ENCODE data around the gene ZNF579. TPM values are rescaled to one million over a fixed set of nuclear protein-coding genes. Genes with fewer than 3 reads are reported as not detected.
"Not testable (repeated sequence)": the region's sequence is repeated elsewhere in the genome, so short reads cannot be mapped to it uniquely, and the experiment has no call there.

ZNF579 gene
- total RNA-seq, 1 donor, result 4.4 TPM

DNA sequence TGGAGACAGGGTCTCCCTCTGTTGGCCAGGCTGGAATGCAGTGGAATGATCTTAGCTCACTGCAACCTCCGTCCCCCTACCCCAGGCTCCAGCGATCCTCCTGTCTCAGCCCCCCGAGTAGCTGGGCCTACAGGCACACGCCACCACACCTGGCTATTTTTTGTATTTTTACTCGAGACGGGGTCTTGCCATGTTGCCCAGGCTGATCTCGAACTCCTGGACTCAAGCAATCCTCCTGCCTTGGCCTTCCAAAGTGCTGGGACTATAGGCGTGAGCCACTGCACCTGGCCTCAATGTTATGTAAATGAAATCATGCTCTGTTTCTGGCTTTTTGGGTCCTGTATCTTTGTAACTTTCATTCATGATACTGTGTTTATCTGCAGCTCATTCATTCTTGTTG, 8.1 kb upstream of the ZNF579 start:
- no peak for DNase-seq (ENCODE audit: low read depth)
- no peak overlapping the region for H3K4me3 ChIP-seq (ENCODE audit: low read depth, low read length)
- TF ChIP-seq, protein P1, sequence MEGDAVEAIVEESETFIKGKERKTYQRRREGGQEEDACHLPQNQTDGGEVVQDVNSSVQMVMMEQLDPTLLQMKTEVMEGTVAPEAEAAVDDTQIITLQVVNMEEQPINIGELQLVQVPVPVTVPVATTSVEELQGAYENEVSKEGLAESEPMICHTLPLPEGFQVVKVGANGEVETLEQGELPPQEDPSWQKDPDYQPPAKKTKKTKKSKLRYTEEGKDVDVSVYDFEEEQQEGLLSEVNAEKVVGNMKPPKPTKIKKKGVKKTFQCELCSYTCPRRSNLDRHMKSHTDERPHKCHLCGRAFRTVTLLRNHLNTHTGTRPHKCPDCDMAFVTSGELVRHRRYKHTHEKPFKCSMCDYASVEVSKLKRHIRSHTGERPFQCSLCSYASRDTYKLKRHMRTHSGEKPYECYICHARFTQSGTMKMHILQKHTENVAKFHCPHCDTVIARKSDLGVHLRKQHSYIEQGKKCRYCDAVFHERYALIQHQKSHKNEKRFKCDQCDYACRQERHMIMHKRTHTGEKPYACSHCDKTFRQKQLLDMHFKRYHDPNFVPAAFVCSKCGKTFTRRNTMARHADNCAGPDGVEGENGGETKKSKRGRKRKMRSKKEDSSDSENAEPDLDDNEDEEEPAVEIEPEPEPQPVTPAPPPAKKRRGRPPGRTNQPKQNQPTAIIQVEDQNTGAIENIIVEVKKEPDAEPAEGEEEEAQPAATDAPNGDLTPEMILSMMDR (IDR thresholded peaks at IDR 0.05; ENCODE audit: insufficient read depth, low read length), result no peak

DNA sequence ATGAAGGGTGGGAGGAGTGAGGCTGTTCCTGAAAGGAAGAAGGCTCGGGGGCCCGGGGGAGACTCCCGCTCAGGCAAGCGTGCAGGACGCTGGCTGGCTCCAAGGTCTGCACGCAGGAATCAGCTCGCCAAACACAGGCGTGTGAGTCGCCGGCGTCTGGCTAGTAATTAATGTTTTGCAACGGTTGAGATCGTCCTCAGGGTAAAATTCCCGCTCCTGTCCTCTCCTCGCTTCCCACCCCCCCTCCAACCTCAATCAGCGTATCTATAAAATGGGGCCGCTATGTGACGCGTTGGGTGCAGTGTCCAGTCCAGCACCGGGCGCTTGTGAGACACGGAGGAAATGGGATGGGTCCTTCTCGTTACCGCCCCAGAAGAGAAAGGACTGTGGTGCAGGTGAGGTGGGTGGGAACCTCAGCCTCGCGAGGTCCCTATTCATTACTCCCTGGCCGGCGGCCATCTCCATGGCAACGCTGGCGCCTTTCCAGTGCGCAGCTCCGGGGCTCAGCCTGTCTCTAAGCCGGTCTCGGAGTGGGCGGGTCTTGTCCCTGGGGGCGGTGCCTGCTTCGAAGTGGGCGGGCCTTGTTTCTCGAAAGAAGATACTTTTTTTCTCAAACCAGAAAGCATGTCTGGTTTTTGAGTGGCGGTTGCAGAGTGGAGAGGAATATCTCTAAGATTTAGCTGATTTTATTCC, 6.5 kb upstream of the ZNF579 start:
- DNase-seq (ENCODE audit: low read depth), result peak; percentile 86
- H3K4me3 ChIP-seq (ENCODE audit: low read depth, low read length), result peak overlapping the region; percentile 61
- TF ChIP-seq, protein P1 (IDR thresholded peaks at IDR 0.05; ENCODE audit: insufficient read depth, low read length), result no peak

DNA sequence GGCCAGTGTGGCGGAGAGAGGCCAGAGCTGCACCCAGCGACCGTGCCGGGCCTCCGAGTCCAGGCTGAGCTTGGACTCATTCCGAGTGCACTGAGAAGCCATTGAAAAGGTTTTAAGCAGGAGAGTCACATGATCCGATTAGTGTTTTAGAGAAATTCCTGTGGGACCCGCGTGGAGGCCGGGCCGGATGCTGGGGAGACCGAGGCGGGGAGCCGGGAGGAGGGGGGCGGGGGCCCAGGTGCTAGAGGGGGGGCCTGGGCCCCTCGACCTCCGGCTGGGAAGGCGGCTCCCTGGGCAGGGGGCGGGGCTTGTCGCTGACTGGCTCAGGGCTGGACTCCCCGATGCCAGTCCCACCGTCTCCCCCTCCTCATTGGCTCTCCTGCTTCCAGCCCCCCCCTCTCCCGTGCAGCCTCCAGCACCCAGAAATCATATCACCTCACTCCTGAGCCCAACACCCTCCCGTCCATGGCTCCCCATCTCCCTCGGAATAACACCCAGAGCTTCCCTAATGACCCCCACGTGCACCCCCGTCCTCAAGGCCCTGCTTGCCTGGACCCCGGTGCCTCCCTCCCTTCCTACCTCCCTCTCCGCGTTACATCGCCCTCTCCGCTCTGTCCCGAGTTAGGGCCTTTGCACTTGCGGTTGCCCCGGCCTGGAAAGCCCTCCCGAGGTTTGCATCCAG, 5.2 kb upstream of the ZNF579 start:
- H3K4me3 ChIP-seq (ENCODE audit: low read depth, low read length), result peak overlapping the region; percentile 48
- TF ChIP-seq, protein P1 (IDR thresholded peaks at IDR 0.05; ENCODE audit: insufficient read depth, low read length), result no peak
- peak; percentile 58 for DNase-seq (ENCODE audit: low read depth)

DNA sequence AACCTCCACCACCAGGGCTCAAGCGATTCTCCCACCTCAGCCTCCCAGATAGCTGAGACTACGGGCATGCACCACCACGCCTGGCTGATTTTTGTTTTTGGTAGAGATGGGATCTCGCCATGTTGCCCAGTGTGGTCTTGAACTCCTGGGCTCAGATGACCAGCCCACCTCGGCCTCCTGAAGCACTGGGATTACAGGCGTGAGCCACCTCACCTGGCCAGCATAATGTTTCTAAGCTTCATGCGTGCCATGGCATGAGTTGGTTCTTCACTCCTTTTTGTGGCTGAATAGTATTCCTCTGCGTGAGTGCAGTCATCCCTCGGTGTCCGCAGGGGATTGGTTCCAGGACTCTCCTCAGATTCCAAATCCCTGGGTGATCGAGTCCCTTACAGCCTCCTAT, 4.2 kb upstream of the ZNF579 start:
- DNase-seq (ENCODE audit: low read depth), result no peak
- TF ChIP-seq, protein P1 (IDR thresholded peaks at IDR 0.05; ENCODE audit: insufficient read depth, low read length), result no peak
- H3K4me3 ChIP-seq (ENCODE audit: low read depth, low read length), result no peak overlapping the region

DNA sequence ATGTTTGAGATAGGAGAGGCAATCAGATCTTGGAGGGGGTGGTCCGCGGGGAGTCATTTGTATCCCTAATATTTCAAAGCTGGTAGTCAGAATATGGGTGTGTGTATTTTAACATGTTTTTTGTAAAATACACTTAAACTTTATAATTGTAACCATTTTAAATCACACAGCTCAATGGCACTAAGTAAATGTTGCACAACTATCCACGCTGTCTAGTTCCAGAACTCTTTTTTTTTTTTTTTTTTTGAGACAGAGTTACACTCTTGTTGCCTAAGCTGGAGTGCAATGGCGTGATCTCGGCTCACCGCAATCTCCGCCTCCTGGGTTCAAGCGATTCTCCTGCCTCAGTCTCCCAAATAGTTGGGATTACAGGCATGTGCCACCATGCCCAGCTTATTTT, 3.2 kb upstream of the ZNF579 start:
- not testable (repeated sequence) for H3K4me3 ChIP-seq (ENCODE audit: low read depth, low read length); DNase-seq (ENCODE audit: low read depth)

DNA sequence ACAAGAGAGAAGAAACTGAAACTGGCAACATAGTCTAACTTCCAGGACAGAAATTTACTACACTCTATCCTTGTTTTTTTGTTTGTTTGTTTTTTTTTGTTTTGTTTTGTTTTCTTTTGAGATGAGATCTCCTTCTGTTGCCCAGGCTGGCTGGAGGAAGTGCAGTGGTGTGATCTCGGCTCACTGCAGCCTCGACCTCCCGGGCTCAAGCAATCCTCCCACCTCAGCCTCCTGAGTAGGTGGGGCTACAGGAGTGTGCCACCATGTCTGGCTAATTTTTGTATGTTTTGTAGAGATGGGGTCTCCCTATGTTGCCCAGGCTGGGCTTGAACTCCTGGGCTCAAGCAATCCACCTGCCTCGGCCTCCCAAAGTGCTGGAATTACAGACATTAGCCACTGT, 1.6 kb upstream of the ZNF579 start:
- not testable (repeated sequence) for DNase-seq (ENCODE audit: low read depth); H3K4me3 ChIP-seq (ENCODE audit: low read depth, low read length)

DNA sequence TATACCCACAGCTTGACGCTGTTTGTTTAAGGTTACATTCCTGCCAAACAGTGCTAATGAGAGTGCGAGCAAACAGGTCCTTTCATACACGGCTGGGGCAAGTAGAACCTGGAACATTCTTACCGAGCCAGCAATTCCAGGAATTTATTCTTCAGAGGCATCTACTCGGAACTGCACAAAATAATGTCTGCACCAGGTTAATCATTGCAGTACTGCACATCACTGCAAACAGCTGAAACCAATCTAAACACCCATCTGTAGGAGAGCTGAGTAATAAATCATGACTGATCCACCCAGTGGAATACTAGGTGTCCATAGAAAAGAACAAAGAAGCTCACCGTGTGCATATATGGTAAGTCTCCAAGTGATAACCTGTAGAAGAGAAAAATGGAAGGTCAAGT, 1.2 kb upstream of the ZNF579 start:
- TF ChIP-seq, protein P1 (IDR thresholded peaks at IDR 0.05; ENCODE audit: insufficient read depth, low read length), result no peak
- no peak overlapping the region for H3K4me3 ChIP-seq (ENCODE audit: low read depth, low read length)
- no peak for DNase-seq (ENCODE audit: low read depth)

Measured in fibroblast of the aortic adventitia (primary cell).